GM18873 (cell line): ENCODE data around the gene C11orf58.

Source experiments
- ATAC-seq: cut with Tn5 transposase; IDR thresholded peaks from one replicate; pipeline ENCODE4 v1.9.1; 2021; ENCODE audit warnings: mild to moderate bottlenecking, moderate library complexity, moderate number of reproducible peaks; ENCODE audit not compliant: unreplicated experiment, low FRiP score

C11orf58 gene

GRCh38 chr11:16799221-16799620 lies 60.8 kb downstream of the C11orf58 start:
- ATAC-seq, result no peak

GRCh38 chr11:16799890-16800289 lies 61.4 kb downstream of the C11orf58 start:
- ATAC-seq, result no peak

GRCh38 chr11:16800382-16800781 lies 61.9 kb downstream of the C11orf58 start:
- ATAC-seq, result no peak

GRCh38 chr11:16801288-16801980 lies 63.0 kb downstream of the C11orf58 start:
- ATAC-seq, result no peak

- ATAC-seq, result no peak
Measured at GRCh38 chr11:16804104-16804947, 65.9 kb downstream of the C11orf58 start.

GRCh38 chr11:16805938-16806337 lies 67.5 kb downstream of the C11orf58 start:
- no peak for ATAC-seq

GRCh38 chr11:16806791-16807190 lies 68.3 kb downstream of the C11orf58 start:
- no peak for ATAC-seq

- ATAC-seq, result no peak
Measured at GRCh38 chr11:16807306-16807705, 68.9 kb downstream of the C11orf58 start.
